GM12878 (cell line): ENCODE data around the gene SKAP1. TPM values are rescaled to one million over a fixed set of nuclear protein-coding genes. Genes with fewer than 3 reads are reported as not detected.

ENCODE experiments used
- ATF2 ChIP-seq: IDR thresholded peaks from 2 replicates; pipeline ENCODE4 v1.6.1; 2012; ENCODE audit warnings: low read length, inconsistent platforms
- BACH1 ChIP-seq: fragments of 450-650 bp; IDR thresholded peaks from 2 replicates; pipeline ENCODE4 v1.6.1; 2017; ENCODE audit warnings: mild to moderate bottlenecking, borderline replicate concordance
- BCL11A ChIP-seq: IDR thresholded peaks from 2 replicates; pipeline ENCODE4 v1.6.1; 2011; ENCODE audit warnings: low read depth, low read length
- BHLHE40 ChIP-seq, 2 experiments: fragments of 450-650 bp in 1 of 2; IDR thresholded peaks; 2 replicates each; pipeline ENCODE4 v1.6.1; 2011 to 2017; ENCODE audit warnings: low read depth in 2 of 2, borderline replicate concordance in 1 of 2, improper control_type of control experiment in 1 of 2, low read length in 1 of 2, mild to moderate bottlenecking in 1 of 2
- CEBPZ ChIP-seq: fragments of 150-350 bp; IDR thresholded peaks from 2 replicates; pipeline ENCODE4 v1.6.1; 2016; ENCODE audit warnings: low read depth, low read length
- CHD1 ChIP-seq: IDR thresholded peaks from 2 replicates; pipeline ENCODE4 v1.6.1; 2012; ENCODE audit warnings: low read depth, low read length, improper control_type of control experiment
- CHD2 ChIP-seq: IDR thresholded peaks from 2 replicates; pipeline ENCODE4 v1.6.1; 2011; ENCODE audit warnings: low read depth, low read length, improper control_type of control experiment, borderline replicate concordance
- CHD4 ChIP-seq: fragments of 200-600 bp; sonication (generic); IDR thresholded peaks from 2 replicates; pipeline ENCODE4 v1.6.1; 2016; ENCODE audit warnings: mild to moderate bottlenecking
- GABPA ChIP-seq: IDR thresholded peaks from 2 replicates; pipeline ENCODE4 v1.6.1; 2014; ENCODE audit warnings: antibody characterized with exemption, low read depth, mild to moderate bottlenecking, inconsistent platforms
- GATAD2B ChIP-seq: fragments of 450-650 bp; conservative IDR thresholded peaks from 2 replicates; pipeline ENCODE4 v1.6.1; 2017; ENCODE audit warnings: low read depth, mild to moderate bottlenecking, moderate library complexity
- IRF5 ChIP-seq: fragments of 450-650 bp; IDR thresholded peaks from 2 replicates; pipeline ENCODE4 v1.6.1; 2017; ENCODE audit warnings: borderline replicate concordance
- MYB ChIP-seq: fragments of 150-350 bp; IDR thresholded peaks from 2 replicates; pipeline ENCODE4 v1.6.1; 2014; ENCODE audit warnings: mild to moderate bottlenecking, low read depth, low read length, borderline replicate concordance
- MYC ChIP-seq: IDR thresholded peaks from 2 replicates; pipeline ENCODE4 v1.6.1; 2011; ENCODE audit warnings: mild to moderate bottlenecking, low read length, moderate library complexity, inconsistent platforms; ENCODE audit not compliant: insufficient read depth, insufficient replicate concordance, insufficient read length, severe bottlenecking
- NR2F1 ChIP-seq: fragments of 450-650 bp; conservative IDR thresholded peaks from 2 replicates; pipeline ENCODE4 v1.6.1; 2017; ENCODE audit warnings: mild to moderate bottlenecking
- PAX8 ChIP-seq: fragments of 450-650 bp; IDR thresholded peaks from 2 replicates; pipeline ENCODE4 v1.6.1; 2017; ENCODE audit warnings: mild to moderate bottlenecking, moderate library complexity
- PML ChIP-seq: IDR thresholded peaks from 2 replicates; pipeline ENCODE4 v1.6.1; 2012; ENCODE audit warnings: low read length, inconsistent platforms
- POLR2A ChIP-seq: IDR thresholded peaks from 2 replicates; pipeline ENCODE4 v1.6.1; 2011; ENCODE audit warnings: low read depth, mild to moderate bottlenecking, low read length
- RCOR1 ChIP-seq: conservative IDR thresholded peaks from 2 replicates; pipeline ENCODE4 v1.6.1; 2012; ENCODE audit warnings: low read depth, low read length, improper control_type of control experiment
- RFX5 ChIP-seq: IDR thresholded peaks from 2 replicates; pipeline ENCODE4 v1.6.1; 2011; ENCODE audit warnings: low read depth, low read length, improper control_type of control experiment
- SP1 ChIP-seq: IDR thresholded peaks from one replicate; pipeline ENCODE4 v1.6.1; 2011; ENCODE audit warnings: low read depth, low read length
- SREBF1 ChIP-seq: IDR thresholded peaks from 2 replicates; pipeline ENCODE4 v1.6.1; 2012; ENCODE audit warnings: mild to moderate bottlenecking, low read length
- STAT3 ChIP-seq: IDR thresholded peaks from 2 replicates; pipeline ENCODE4 v1.6.1; 2011; ENCODE audit warnings: low read depth, low read length, improper control_type of control experiment
- SUZ12 ChIP-seq: fragments of 200-600 bp; sonication (generic); IDR thresholded peaks from one replicate; pipeline ENCODE4 v1.6.1; 2018; ENCODE audit warnings: antibody characterized with exemption, mild to moderate bottlenecking; ENCODE audit not compliant: unreplicated experiment
- TARDBP ChIP-seq: IDR thresholded peaks from 2 replicates; pipeline ENCODE4 v1.6.1; 2016; ENCODE audit warnings: borderline replicate concordance
- TCF3 ChIP-seq: IDR thresholded peaks from 2 replicates; pipeline ENCODE4 v1.6.1; 2012; ENCODE audit warnings: low read depth, mild to moderate bottlenecking, low read length, borderline replicate concordance; ENCODE audit not compliant: insufficient read depth
- ZNF217 ChIP-seq: fragments of 450-650 bp; IDR thresholded peaks from 2 replicates; pipeline ENCODE4 v1.6.1; 2017; ENCODE audit warnings: antibody characterized with exemption, mild to moderate bottlenecking
- polyA plus RNA-seq, 11 experiments: library from polyadenylated mRNA; depleted of rRNA in 4 of 11; unstranded in 6 of 11; stranded (reverse) in 5 of 11; fragments of >200 nt; fragmentation: Nextera tagmentation in 4 of 11; fragmentation: Illumina TruSeq in 1 of 11; extraction: Ambion mirVana in 4 of 11; extraction: Trizol in 1 of 11; gene quantifications; 1 replicate in 1 of 11; 2 replicates in 10 of 11; pipeline versions ENCODE4 v1.2.1 to v1.2.3, GENCODE V29; 2011 to 2016; ENCODE audit warnings: inconsistent platforms in 2 of 11, missing spikeins in 2 of 11, low read depth in 1 of 11
- total RNA-seq, 4 experiments: library from RNA; depleted of rRNA in 3 of 4; stranded (reverse); fragments of >200 nt in 3 of 4; fragmentation: Illumina TruSeq in 1 of 4; extraction: Trizol in 1 of 4; gene quantifications; 2 replicates each; pipeline versions ENCODE4 v1.2.1 to v1.2.3, GENCODE V29; 2013 to 2021

The SKAP1 gene
- total and polyA plus RNA-seq, 10 of the 15 experiments (the other 5 are each of a cell fraction or from before 2014, with no cell fraction given) = 17.1 to 97.6 (median 35.9) TPM

- TF ChIP-seq SUZ12 (no peak), PML (no peak), BACH1 (peak; percentile 83; the same call in 1 of the 2 replicates), BCL11A (peak; percentile 70; the same call in 1 of the 2 replicates), IRF5 (no peak), ATF2 (peak; percentile 76), STAT3 (no peak), CHD4 (no peak), TARDBP (no peak), CHD2 (peak; percentile 64; the same call in 1 of the 2 replicates), SP1 (no peak), ZNF217 (peak; percentile 86), RFX5 (no peak), CHD1 (no peak), BHLHE40 (IDR thresholded peaks at IDR 0.05; ENCODE audit: borderline replicate concordance in 1 of 2, low read depth in 2 of 2, low read length in 1 of 2) (peak in 1 of 2 experiments; percentile 80; a peak in 2 of 4 replicates), CEBPZ (no peak), SREBF1 (no peak), GABPA (no peak; the same call in 1 of the 2 replicates), NR2F1 (peak; percentile 85), MYC (no peak), POLR2A (no peak), PAX8 (peak; percentile 99), TCF3 (no peak), MYB (no peak; the same call in 1 of the 2 replicates), GATAD2B (peak; percentile 84), RCOR1 (no peak)
Observed at GRCh38 chr17:48478224-48479013, 48.4 kb upstream of the SKAP1 start (continued).
